HG03575 (cell line): ENCODE measurements around the gene MSS51.

ENCODE experiments used
- ATAC-seq: cut with Tn5 transposase; IDR thresholded peaks from one replicate; pipeline ENCODE4 v1.9.1; 2021; ENCODE audit not compliant: unreplicated experiment, insufficient number of reproducible peaks, low FRiP score; ENCODE audit errors: extremely low read depth

The MSS51 gene

GRCh38 chr10:73433538-73433867 is at the start of gene MSS51:
Gene MSS51, minus strand, starts transcription at chr10:73433561. Its CDS starts 5,277 bp downstream, at chr10:73428284.
- ATAC-seq, result no peak

DNA sequence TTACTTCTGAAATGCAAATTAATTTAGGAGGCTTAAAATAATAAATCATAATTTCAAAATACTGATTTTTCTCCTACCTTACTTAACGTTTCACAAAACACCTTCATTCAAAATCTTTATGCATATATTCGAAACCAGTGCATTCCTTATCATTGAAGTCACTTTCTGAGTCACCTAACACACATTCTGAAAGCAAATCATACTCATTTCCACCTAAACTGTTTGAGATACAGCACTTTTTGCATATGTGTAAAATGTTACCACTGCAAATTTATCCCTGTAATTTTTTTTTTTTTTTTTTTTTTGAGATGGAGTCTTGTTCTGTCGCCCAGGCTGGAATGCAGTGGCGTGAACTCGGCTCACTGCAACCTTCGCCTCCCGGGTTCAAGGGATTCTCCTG is 46.8 kb upstream of the MSS51 start:
- ATAC-seq, result no peak

DNA sequence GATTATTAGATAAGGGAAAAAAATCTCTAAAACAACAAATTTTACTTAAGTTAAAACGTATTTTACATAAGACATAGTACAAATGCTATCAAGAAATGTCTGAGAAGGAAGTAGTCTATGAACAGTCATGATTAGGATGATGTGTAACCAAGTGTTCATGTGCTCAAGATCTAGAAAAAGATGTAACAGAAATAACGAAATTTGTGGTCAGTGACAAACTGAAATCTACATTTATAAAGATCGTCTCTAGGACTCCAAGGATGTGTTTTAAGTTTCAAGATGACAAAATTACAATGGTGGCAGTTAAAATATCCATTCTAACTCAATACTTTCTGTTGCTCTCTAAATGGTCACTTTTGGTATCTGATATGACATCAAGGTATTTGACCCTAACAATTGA is 45.3 kb upstream of the MSS51 start:
- ATAC-seq, result no peak

DNA sequence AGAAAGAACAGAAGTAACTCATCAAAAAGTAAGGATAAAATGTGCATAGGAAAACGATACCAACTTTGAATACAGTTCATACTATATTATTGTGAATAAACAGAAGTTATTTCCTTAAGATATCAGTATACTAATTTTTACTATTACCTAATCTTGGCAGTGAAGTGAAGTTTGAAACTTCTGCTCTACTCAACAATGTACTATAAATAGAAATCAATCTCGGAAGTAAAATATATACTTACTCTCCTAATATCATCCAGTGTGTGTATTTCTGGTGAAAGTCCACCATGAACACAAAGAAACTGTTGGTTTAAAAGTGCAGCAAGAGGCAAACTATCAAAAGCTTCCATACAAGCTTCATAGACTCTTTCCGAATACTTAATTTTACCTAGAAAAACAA is 37.9 kb upstream of the MSS51 start:
- ATAC-seq, result no peak

GRCh38 chr10:73469579-73469978 is 36.2 kb upstream of the MSS51 start:
- no peak for ATAC-seq

GRCh38 chr10:73467206-73467605 is 33.8 kb upstream of the MSS51 start:
- no peak for ATAC-seq

GRCh38 chr10:73465978-73466726 is 32.8 kb upstream of the MSS51 start:
- ATAC-seq, result no peak

- no peak for ATAC-seq
Measured at GRCh38 chr10:73460897-73461296, 27.5 kb upstream of the MSS51 start.

- no peak for ATAC-seq
Measured at GRCh38 chr10:73459683-73460314, 26.4 kb upstream of the MSS51 start.

DNA sequence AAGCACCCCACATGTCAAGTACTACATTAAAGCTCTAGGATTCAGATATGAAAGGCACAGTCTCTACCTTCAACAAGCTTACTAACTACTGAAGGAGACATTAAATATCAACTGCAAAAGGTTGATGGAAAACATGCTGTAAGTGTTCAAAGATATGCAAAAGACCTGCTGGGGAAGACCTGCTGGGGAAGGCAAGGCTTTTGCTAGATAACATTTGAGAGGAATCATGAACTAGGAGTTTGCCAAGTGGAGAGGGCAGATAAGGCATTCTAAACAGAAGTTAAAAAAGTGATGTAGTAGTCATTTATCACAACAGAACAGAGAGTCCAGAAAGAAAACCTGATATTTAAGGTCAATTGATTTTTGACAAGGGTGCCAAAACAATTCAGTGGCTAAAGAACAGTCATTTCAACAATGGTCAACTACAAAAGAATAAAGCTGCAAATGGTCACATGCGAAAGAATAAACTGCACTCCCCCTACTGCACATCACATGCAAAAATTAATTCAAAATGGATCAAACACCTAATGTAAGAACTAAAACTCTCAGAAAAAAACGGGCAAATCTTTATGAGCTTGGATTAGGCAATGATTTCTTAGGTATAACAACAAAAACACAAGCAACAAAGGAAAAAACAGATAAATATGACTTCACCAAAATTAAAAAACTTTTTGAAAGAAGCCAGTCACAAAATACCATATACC is 23.0 kb upstream of the MSS51 start:
- ATAC-seq, result no peak

DNA sequence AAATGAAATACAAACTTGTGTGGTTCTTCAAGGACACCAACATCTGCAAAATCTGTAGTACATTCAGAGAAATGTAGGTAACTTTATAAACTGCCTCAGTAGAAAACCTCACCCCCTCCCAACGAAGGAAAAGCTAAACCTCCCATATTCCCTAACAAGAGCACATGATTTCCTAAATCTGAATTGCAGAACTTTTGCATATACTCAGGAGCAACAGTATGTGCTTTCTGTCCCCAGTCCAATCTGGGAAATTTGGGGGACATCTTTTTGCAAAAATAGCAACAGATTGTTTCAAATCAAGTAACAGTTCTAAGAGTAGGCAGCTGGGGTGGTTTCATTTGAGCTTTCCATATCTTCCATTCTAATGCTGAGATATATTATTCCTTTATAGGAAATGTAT is 15.8 kb upstream of the MSS51 start:
- ATAC-seq, result no peak

DNA sequence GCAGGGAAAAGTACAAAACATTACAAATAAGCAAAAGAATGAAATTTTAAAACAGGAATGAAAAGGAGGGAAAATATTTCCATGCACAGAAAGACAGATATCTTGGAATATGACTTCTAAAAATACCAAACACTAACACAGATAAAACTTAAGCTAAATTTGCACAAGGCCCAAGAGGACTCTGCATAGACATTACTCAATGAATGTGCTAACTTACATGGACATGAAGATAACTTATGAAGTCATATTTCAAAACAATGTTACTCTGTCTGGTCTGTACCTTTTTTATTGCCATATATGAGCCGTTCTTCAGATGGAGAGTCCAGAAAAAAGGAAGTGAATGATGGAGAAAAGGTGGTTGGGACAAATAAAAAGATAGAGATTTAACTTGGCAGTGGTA is 15.0 kb upstream of the MSS51 start:
- no peak for ATAC-seq

- no peak for ATAC-seq
Measured at GRCh38 chr10:73446926-73447325, 13.6 kb upstream of the MSS51 start.

- no peak for ATAC-seq
Measured at GRCh38 chr10:73444457-73444856, 11.1 kb upstream of the MSS51 start.

- ATAC-seq, result no peak
Measured at GRCh38 chr10:73439605-73440312, 6.4 kb upstream of the MSS51 start.

- ATAC-seq, result no peak
Measured at GRCh38 chr10:73439055-73439454, 5.7 kb upstream of the MSS51 start.

DNA sequence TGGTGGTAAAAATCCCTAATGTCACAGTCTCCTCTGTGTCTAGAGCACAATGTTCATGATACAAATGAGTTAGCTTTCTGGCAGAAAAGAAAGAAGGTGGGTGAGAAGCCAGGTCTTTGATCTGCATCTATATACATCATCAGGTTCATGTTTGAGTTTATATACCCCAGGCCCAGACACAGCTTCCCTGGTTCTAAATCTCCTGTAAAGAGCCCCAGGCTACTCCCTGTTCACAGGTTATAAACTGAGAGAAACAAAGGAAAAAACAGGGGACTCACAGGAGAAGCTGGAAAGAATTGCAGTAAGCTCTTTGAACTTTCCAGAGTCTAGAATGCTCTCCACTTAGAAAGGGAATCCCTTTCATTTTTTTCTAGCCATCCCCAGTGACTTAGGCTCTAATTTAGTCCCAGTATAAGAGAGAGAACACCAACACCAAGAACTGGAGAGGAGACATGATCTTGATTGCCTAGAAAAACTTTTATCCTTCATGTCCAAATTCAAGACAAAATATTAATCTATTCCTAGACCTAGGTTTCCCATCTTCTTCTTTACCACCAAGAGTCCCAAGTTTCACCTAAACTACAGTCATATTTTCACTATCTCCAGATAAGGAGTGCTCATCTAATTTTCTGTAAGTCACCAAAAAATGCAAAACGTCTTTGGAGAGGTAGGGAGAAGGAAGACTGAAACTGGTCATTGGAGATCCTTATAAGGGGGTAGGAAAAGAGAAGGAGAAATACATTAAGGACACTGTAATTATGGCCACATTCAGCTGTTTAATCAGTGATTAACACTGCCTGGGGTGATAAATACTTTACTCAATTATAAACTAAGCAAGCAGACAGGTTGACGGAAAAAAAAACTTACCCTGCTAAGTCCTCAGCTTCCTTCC is 469 bp downstream of the MSS51 start:
- no peak for ATAC-seq

GRCh38 chr10:73426318-73426717 is 7.0 kb downstream of the MSS51 start:
- no peak for ATAC-seq

DNA sequence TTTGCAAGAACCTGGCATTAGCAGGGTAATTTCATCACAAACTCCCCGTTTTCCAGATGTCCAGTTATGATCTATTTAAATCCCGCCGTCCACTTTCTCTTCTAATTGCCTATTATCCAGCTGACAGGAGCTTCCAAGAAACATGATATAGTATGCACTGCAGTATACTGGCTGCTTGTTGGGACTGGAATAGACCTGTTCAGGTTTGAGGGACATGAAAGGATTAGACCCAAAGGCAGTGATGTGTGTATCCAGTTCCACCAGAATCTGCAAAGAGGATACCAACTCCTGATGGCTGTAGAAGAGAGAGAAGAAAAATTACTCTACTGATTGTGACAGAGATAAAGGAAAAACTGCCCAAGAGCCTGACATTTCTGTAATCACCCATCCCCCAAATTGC is 8.9 kb downstream of the MSS51 start:
- ATAC-seq, result no peak
